Adrenal gland (tissue), 12 donors: Measurements from ENCODE around the gene PHF21A. TPM values are rescaled to one million over a fixed set of nuclear protein-coding genes. Genes with fewer than 3 reads are reported as not detected.

ENCODE experiments used
- DNase-seq, 7 donors: peaks; one replicate each; pipeline ENCODE4 v3.0.0-alpha.2; 2019 to 2020
- H3K27ac ChIP-seq, 5 donors: fragments of 200-600 bp; sonication (generic) in 4 of 5; 1 replicate in 3 of 5; 2 replicates in 2 of 5; pipeline versions ENCODE4 v1.5.1 to v1.8.0; 2016 to 2020; ENCODE audit warnings: mild to moderate bottlenecking in 1 of 5
- H3K27me3 ChIP-seq: fragments of 200-600 bp; 2 replicates; pipeline ENCODE4 v1.8.0; 2021
- H3K36me3 ChIP-seq, 2 donors: fragments of 200-600 bp; replicated peaks in 1 of 2; 1 replicate in 1 of 2; 2 replicates in 1 of 2; pipeline versions ENCODE4 v1.5.1 to v1.8.0; 2018 to 2022
- H3K4me1 ChIP-seq, 2 donors: fragments of 200-600 bp; replicated peaks in 1 of 2; 1 replicate in 1 of 2; 2 replicates in 1 of 2; pipeline versions ENCODE4 v1.5.1 to v1.8.0; 2018 to 2021
- H3K4me3 ChIP-seq, 4 donors: fragments of 200-600 bp; sonication (generic) in 3 of 4; one replicate each; pipeline ENCODE4 v1.5.1; 2016 to 2018
- H3K9me3 ChIP-seq, 3 donors: fragments of 200-600 bp; sonication (generic) in 1 of 3; replicated peaks in 1 of 3; 1 replicate in 2 of 3; 2 replicates in 1 of 3; pipeline versions ENCODE4 v1.5.1 to v1.8.0; 2016 to 2021
- POLR2A ChIP-seq, 2 donors: fragments of 450-650 bp; IDR thresholded peaks; one replicate each; pipeline ENCODE4 v1.6.1; 2017; ENCODE audit warnings: antibody characterized with exemption in 2 of 2, mild to moderate bottlenecking in 2 of 2, moderate library complexity in 1 of 2
- WGBS, 4 donors: extraction: QIAGEN DNeasy Blood & Tissue Kit in 2 of 4; methylation state at CpG; one replicate each; pipeline versions ENCODE4 v1.1.5 to v1.1.7; 2013 to 2017; 5-methylcytosine and 5-hydroxymethylcytosine counted together
- intact Hi-C, 2 donors: fragments of 100-400 bp; cut with DNase I; formaldehyde crosslinking; loops; one replicate each; pipeline versions ENCODE4 v1.14.1 to v1.15.0; 2022 to 2023
- polyA plus RNA-seq, 3 donors: library from polyadenylated mRNA; stranded (reverse); fragments of 200-250 nt in 2 of 3; fragments of 350-450 nt in 1 of 3; fragmentation: Illumina TruSeq in 1 of 3; extraction: RNeasy Lipid Tissue Mini Kit (QIAGEN cat#74804) in 1 of 3; gene quantifications; one replicate each; pipeline ENCODE4 v1.2.3, GENCODE V29; 2013 to 2014
- total RNA-seq, 9 donors: library from RNA; depleted of rRNA in 4 of 9; stranded (reverse); fragments of >200 nt in 4 of 9; fragments of 120-200 nt in 1 of 9; fragmentation: NEBNext Ultra II Directional in 1 of 9; extraction: Animal tissue kit (Norgen Biotek cat#: 25700) in 1 of 9; gene quantifications; one replicate each; pipeline versions ENCODE4 v1.1.0 to v1.2.4, GENCODE V29; 2013 to 2023
- TF ChIP-seq, protein P1 (sequence below), 6 experiments: fragments of 450-650 bp in 4 of 6; fragments of 200-600 bp in 2 of 6; sonication (generic) in 1 of 6; IDR thresholded peaks; 1 replicate in 5 of 6; 2 replicates in 1 of 6; pipeline versions ENCODE4 v1.5.1 to v1.8.0; 2016 to 2021; ENCODE audit warnings: antibody characterized with exemption in 6 of 6, mild to moderate bottlenecking in 2 of 6, moderate library complexity in 1 of 6
- donor health status: healthy with polysubstance abuse.
- donor health status: Bipolar disorder and iron deficiency.
- donor health status: DM: yes; HTN: yes; CAD: no.
- donor health status: DM: no; HTN: no; CAD: no.
- donor health status: DM: no; HTN: no; CAD: no.
- donor health status: DM: yes; HTN: yes; CAD: no.

PHF21A gene
- total and polyA plus RNA-seq, 12 donors: 28.4 to 85.1 (median 40.0) TPM

DNA sequence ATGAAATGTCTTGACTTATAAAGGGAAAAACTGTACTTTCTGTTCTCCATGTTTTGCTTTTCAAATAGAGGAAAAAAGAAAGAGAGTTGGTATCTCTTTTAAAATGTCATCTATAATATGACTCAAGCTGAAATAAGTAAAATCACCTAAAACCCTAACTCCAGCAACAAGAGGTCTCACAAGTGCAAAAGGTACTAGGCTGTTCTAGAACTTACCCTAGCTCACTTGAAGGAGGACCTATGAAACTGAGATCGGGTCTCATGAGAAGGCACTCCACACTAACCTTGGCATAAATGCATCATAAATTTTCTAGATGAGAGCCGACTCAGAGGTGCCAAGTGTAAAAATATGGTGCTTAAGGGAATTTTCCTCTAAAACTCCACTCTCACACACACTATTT, 63.8 kb downstream of the PHF21A start:
- intact Hi-C loops: no loop called here
- no peak for DNase-seq
- no peak for TF ChIP-seq POLR2A (IDR thresholded peaks at IDR 0.05)
- TF ChIP-seq, protein P1, sequence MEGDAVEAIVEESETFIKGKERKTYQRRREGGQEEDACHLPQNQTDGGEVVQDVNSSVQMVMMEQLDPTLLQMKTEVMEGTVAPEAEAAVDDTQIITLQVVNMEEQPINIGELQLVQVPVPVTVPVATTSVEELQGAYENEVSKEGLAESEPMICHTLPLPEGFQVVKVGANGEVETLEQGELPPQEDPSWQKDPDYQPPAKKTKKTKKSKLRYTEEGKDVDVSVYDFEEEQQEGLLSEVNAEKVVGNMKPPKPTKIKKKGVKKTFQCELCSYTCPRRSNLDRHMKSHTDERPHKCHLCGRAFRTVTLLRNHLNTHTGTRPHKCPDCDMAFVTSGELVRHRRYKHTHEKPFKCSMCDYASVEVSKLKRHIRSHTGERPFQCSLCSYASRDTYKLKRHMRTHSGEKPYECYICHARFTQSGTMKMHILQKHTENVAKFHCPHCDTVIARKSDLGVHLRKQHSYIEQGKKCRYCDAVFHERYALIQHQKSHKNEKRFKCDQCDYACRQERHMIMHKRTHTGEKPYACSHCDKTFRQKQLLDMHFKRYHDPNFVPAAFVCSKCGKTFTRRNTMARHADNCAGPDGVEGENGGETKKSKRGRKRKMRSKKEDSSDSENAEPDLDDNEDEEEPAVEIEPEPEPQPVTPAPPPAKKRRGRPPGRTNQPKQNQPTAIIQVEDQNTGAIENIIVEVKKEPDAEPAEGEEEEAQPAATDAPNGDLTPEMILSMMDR (IDR thresholded peaks at IDR 0.05): no peak
- Histone ChIP-seq H3K9me3 (no peaks in the 10 kb centered on the region), H3K27ac (peak overlapping the region in 1 of 5 donors; percentile 11), H3K4me1 (peaks cover 0 to 9% of the 10 kb centered on the region in 2 donors), H3K27me3 (no peaks in the 10 kb centered on the region), H3K36me3 (no peaks in the 10 kb centered on the region), H3K4me3 (no peak overlapping the region)
- 26 to 41% (median 35%) methylated on average over 2 of the region's 2 CpGs for WGBS, 4 donors

DNA sequence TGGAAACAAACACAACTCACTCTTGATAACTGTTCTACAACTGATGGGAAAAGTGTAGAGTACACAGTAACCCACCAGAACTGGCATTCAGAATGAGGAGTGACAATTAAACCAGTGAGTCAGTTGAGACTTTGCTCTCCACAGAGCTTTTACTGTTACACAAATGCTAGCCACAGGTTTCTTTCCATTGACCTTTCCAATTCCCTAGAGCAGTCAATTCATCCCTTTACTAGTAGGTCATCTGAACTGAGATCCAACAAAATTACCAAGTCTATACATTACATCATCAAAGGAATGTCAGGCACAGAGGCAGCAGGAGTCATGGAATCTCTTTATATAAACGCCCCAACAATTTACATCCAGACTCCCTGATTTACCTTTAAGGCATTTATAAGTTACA, 65.9 kb downstream of the PHF21A start:
- H3K9me3 ChIP-seq: no peaks in the 10 kb centered on the region
- H3K27me3 ChIP-seq: no peaks in the 10 kb centered on the region
- WGBS, 4 donors: 86 to 98% (median 91%) methylated on average over 1 of the region's 1 CpG
- no peak for DNase-seq
- H3K27ac ChIP-seq: no peak overlapping the region
- intact Hi-C loops: no loop called here
- no peak overlapping the region for H3K4me3 ChIP-seq
- peaks cover 10 to 25% of the 10 kb centered on the region in 2 donors for H3K4me1 ChIP-seq
- no peak for TF ChIP-seq POLR2A (IDR thresholded peaks at IDR 0.05)
- TF ChIP-seq, protein P1 (IDR thresholded peaks at IDR 0.05): no peak
- H3K36me3 ChIP-seq: no peaks in the 10 kb centered on the region

DNA sequence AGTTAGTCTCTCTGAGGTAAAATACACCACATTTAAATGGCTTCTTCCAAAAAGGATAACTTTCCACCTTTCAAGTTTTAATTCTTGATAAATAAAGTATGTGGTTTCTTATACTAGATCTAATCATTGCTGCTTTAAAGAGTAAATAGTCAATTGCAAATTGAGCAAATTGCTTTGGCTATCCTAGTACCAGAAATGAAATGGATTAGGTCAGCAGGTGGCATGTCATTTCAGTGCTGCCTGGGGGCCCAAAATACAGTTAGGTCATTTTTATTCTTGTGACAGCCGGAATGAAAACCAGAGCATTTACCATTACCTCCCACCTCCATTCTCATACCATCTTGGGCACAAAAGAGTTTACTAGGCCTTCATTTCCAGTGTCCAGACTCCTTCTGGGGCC, 70.2 kb downstream of the PHF21A start:
- no peaks in the 10 kb centered on the region for H3K36me3 ChIP-seq
- 79 to 100% (median 88%) methylated on average over 1 of the region's 1 CpG for WGBS, 4 donors
- H3K27ac ChIP-seq: peak overlapping the region in 1 of 5 donors; percentile 32
- intact Hi-C loops: no loop called here
- no peaks in the 10 kb centered on the region for H3K9me3 ChIP-seq
- H3K4me1 ChIP-seq: peaks cover 19 to 39% of the 10 kb centered on the region in 2 donors
- DNase-seq: no peak
- TF ChIP-seq, protein P1 (IDR thresholded peaks at IDR 0.05): no peak
- no peaks in the 10 kb centered on the region for H3K27me3 ChIP-seq
- H3K4me3 ChIP-seq: no peak overlapping the region

DNA sequence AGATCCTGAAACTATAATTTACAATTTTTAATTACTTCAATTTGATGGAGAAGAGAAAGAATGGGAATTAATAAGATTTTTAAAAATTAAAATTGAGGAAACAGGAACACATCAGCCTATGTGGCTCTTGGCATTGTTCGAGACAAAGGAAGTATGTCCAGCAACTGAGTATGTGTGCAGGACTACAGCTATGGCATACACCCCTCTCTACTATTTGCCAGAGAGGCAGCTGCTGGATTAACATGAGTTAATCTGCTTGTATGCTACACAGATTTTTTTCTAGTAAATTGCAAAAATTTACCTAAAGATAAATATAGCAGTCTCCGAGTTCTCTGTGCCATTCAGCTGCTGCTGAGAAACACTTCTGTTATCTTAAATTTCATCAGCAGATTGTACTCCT, 70.6 kb downstream of the PHF21A start:
- intact Hi-C loops: no loop called here
- DNase-seq: no peak
- Histone ChIP-seq H3K4me1 (peaks cover 23 to 42% of the 10 kb centered on the region in 2 donors), H3K4me3 (no peak overlapping the region), H3K9me3 (no peaks in the 10 kb centered on the region), H3K36me3 (no peaks in the 10 kb centered on the region), H3K27ac (peak overlapping the region in 3 of 5 donors; percentile 16 to 32 (median 18)), H3K27me3 (no peaks in the 10 kb centered on the region)
- 44 to 55% (median 51%) methylated on average over 2 of the region's 2 CpGs for WGBS, 4 donors
- TF ChIP-seq POLR2A (IDR thresholded peaks at IDR 0.05): no peak
- TF ChIP-seq, protein P1 (IDR thresholded peaks at IDR 0.05): no peak
